ENCODE results near the gene KCNK7.

DNA sequence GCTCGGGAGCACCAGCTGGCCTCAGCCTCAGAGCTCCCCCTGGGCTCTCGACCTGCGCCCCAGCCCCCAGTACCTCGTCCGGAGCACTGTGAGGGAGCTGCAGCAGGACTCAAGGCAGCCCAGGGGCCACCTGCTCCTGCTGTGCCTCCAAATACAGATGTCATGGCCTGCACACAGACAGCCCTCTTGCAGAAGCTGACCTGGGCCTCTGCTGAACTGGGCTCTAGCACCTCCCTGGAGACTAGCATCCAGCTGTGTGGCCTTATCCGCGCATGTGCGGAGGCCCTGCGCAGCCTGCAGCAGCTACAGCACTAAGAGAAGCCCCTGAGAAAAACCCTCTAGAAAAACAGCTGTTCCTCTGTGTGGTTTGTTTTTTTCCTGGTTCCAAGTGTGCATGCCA, 24.2 kb downstream of the KCNK7 start:
- TF ChIP-seq CTCF (conservative IDR thresholded peaks at IDR 0.05; ENCODE audit: low read depth in 2 of 2) (no peak), REST (IDR thresholded peaks at IDR 0.05; ENCODE audit: unreplicated experiment) (no peak), CREB1 (CRISPR knock-in tag; IDR thresholded peaks at IDR 0.05; ENCODE audit: low read depth) (no peak), POLR2AphosphoS5 (IDR thresholded peaks at IDR 0.05; ENCODE audit: low read depth) (no peak), EZH2phosphoT487 (IDR thresholded peaks at IDR 0.05; ENCODE audit: unreplicated experiment) (no peak), EZH2 (IDR thresholded peaks at IDR 0.05; ENCODE audit: low read depth, unreplicated experiment) (no peak), ETS1 (IDR thresholded peaks at IDR 0.05) (no peak), NANOG (IDR thresholded peaks at IDR 0.05; ENCODE audit: borderline replicate concordance) (no peak), JUNB (IDR thresholded peaks at IDR 0.05; ENCODE audit: unreplicated experiment) (no peak), STAT1 (IDR thresholded peaks at IDR 0.05; ENCODE audit: unreplicated experiment) (no peak), ZNF331 (CRISPR knock-in tag; IDR thresholded peaks at IDR 0.05; ENCODE audit: low read depth) (no peak)

All from GM23338 (cell line).